Gastroesophageal sphincter (tissue), 3 donors: Measurements from ENCODE around the gene STXBP6.

ENCODE experiments used
- EP300 ChIP-seq: sonication (generic); formaldehyde crosslinking; IDR thresholded peaks from one replicate; pipeline ENCODE4 v1.6.1; 2017; ENCODE audit warnings: antibody characterized with exemption, mild to moderate bottlenecking
- POLR2A ChIP-seq, 2 donors: fragments of 450-650 bp; IDR thresholded peaks; one replicate each; pipeline ENCODE4 v1.6.1; 2017; ENCODE audit warnings: antibody characterized with exemption in 2 of 2, mild to moderate bottlenecking in 2 of 2, moderate library complexity in 1 of 2
- POLR2AphosphoS5 ChIP-seq: sonication (generic); formaldehyde crosslinking; IDR thresholded peaks from one replicate; pipeline ENCODE4 v1.6.1; 2017; ENCODE audit warnings: antibody characterized with exemption
- TF ChIP-seq, protein P1 (sequence below), 4 experiments: fragments of 200-600 bp in 2 of 4; fragments of 450-650 bp in 2 of 4; sonication (generic) in 1 of 4; IDR thresholded peaks; one replicate each; pipeline ENCODE4 v1.5.1; 2017 to 2019; ENCODE audit warnings: antibody characterized with exemption in 4 of 4, mild to moderate bottlenecking in 2 of 4, moderate library complexity in 2 of 4

DNA sequence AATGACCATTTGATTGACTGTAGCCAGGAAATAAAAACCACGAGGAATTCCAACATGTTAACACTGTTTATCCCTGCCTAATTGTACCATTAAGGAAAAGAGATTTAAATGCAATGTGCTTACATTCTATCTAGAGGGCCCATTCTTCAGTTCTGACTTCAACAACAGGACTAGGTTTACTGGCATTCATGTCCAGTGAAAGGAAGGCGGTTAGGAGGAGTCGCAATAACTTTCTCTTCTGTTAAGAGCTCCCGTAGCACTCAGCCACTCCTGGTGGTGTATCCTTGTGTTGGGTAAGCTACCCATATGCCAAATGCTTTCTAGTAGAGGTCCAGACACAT lies 154.7 kb downstream of the STXBP6 start:
- TF ChIP-seq, protein P1, sequence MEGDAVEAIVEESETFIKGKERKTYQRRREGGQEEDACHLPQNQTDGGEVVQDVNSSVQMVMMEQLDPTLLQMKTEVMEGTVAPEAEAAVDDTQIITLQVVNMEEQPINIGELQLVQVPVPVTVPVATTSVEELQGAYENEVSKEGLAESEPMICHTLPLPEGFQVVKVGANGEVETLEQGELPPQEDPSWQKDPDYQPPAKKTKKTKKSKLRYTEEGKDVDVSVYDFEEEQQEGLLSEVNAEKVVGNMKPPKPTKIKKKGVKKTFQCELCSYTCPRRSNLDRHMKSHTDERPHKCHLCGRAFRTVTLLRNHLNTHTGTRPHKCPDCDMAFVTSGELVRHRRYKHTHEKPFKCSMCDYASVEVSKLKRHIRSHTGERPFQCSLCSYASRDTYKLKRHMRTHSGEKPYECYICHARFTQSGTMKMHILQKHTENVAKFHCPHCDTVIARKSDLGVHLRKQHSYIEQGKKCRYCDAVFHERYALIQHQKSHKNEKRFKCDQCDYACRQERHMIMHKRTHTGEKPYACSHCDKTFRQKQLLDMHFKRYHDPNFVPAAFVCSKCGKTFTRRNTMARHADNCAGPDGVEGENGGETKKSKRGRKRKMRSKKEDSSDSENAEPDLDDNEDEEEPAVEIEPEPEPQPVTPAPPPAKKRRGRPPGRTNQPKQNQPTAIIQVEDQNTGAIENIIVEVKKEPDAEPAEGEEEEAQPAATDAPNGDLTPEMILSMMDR (IDR thresholded peaks at IDR 0.05) = no peak
- TF ChIP-seq POLR2AphosphoS5 (no peak), EP300 (no peak), POLR2A (IDR thresholded peaks at IDR 0.05) (no peak)
